ENCODE measurements around the gene TACSTD2. TPM values are rescaled to one million over a fixed set of nuclear protein-coding genes. Genes with fewer than 3 reads are reported as not detected.

The TACSTD2 gene
- total and polyA plus RNA-seq, 2 of the 13 experiments (the other 11 are each of a cell fraction or from before 2014, with no cell fraction given), result not detected

- no peak for ATAC-seq
- CTCF ChIA-PET (ENCODE audit: low intra/inter-chr PET ratio, low total read pairs), result no interaction called here
Measured at GRCh38 chr1:58594546-58594945, 17.5 kb upstream of the TACSTD2 start.

More at GRCh38 chr1:58594546-58594945, 17.5 kb upstream of the TACSTD2 start:
- Histone ChIP-seq H3K27ac (ENCODE audit: extremely low read length, insufficient read depth, low read length) (no peak overlapping the region), H3K27me3 (ENCODE audit: control insufficient read depth in 1 of 2, insufficient read depth in 2 of 2, low read length in 2 of 2) (peaks cover 0 to 2% of the 10 kb centered on the region in 2 experiments; a peak in 1 of 5 replicates), H3K9ac (ENCODE audit: insufficient read depth, low read depth, low read length) (no peak overlapping the region), H3K36me3 (replicated peaks in 1 of 2; ENCODE audit: control insufficient read depth in 1 of 2, insufficient read depth in 2 of 2, low read length in 2 of 2) (no peaks in the 10 kb centered on the region), H2AFZ (ENCODE audit: low read length) (no peak overlapping the region), H3K79me2 (ENCODE audit: insufficient read depth, low read length) (no peaks in the 10 kb centered on the region), H4K20me1 (ENCODE audit: insufficient read depth, low read length) (no peaks in the 10 kb centered on the region), H3K4me1 (ENCODE audit: insufficient read depth, low read length) (no peaks in the 10 kb centered on the region), H3K4me3 (replicated peaks in 1 of 3; ENCODE audit: insufficient read depth in 1 of 3, low read depth in 2 of 3, low read length in 3 of 3) (no peak overlapping the region), H3K9me3 (ENCODE audit: low read length) (no peaks in the 10 kb centered on the region), H3K4me2 (ENCODE audit: low read depth, low read length) (no peak overlapping the region)
- in situ Hi-C loops (cut with HindIII; ENCODE audit: extremely low pct_ligation_motif_present, low pct_unique_long_range_greater_than_20kb) (no loop called here), intact Hi-C loops (cut with micrococcal nuclease; ENCODE audit: unreplicated experiment) (no loop called here)
- FAIRE-seq (no peak), DNase-seq (ENCODE audit: low spot score) (no peak)
- WGBS (ENCODE audit: low lambda C conversion rate), result 0% methylated on average over 1 of the region's 1 CpG
- POLR2A ChIA-PET, result no interaction called here
- BruUV-seq (replicated peaks), result no TSS peak
- TF ChIP-seq NFYB (CRISPR knock-in tag; IDR thresholded peaks at IDR 0.05), result no peak
- TF ChIP-seq PHB2 (IDR thresholded peaks at IDR 0.05; ENCODE audit: partially characterized antibody), result no peak
- no peak for TF ChIP-seq MYPOP (CRISPR knock-in tag; IDR thresholded peaks at IDR 0.05)
- TF ChIP-seq ZNF331 (CRISPR knock-in tag; IDR thresholded peaks at IDR 0.05), result no peak
- no peak for TF ChIP-seq CREB1 (IDR thresholded peaks at IDR 0.05)
- no peak for TF ChIP-seq CREB1 (CRISPR knock-in tag; IDR thresholded peaks at IDR 0.05)
- no peak for TF ChIP-seq TCF7 (IDR thresholded peaks at IDR 0.05; ENCODE audit: low read depth)
- TF ChIP-seq AGO2 (optimal IDR thresholded peaks at IDR 0.05; ENCODE audit: low read depth, low read length), result no peak
- no peak for TF ChIP-seq ELF3 (CRISPR knock-in tag; IDR thresholded peaks at IDR 0.05)
- TF ChIP-seq, protein P1, sequence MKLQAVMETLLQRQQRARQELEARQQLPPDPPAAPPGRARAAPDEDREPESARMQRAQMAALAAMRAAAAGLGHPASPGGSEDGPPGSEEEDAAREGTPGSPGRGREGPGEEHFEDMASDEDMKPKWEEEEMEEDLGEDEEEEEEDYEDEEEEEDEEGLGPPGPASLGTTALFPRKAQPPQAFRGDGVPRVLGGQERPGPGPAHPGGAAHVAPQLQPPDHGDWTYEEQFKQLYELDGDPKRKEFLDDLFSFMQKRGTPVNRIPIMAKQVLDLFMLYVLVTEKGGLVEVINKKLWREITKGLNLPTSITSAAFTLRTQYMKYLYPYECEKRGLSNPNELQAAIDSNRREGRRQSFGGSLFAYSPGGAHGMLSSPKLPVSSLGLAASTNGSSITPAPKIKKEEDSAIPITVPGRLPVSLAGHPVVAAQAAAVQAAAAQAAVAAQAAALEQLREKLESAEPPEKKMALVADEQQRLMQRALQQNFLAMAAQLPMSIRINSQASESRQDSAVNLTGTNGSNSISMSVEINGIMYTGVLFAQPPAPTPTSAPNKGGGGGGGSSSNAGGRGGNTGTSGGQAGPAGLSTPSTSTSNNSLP (IDR thresholded peaks at IDR 0.05; ENCODE audit: low read depth, low read length), result no peak
- TF ChIP-seq TRIM24 (CRISPR knock-in tag; IDR thresholded peaks at IDR 0.05), result no peak
- no peak for TF ChIP-seq RAD21 (CRISPR knock-in tag; IDR thresholded peaks at IDR 0.05)
- TF ChIP-seq RARG (CRISPR knock-in tag; IDR thresholded peaks at IDR 0.05; ENCODE audit: low read depth), result no peak
- no peak for TF ChIP-seq PRPF4 (IDR thresholded peaks at IDR 0.05; ENCODE audit: low read depth, low read length, poor library complexity, severe bottlenecking)
- TF ChIP-seq DNMT3B (CRISPR knock-in tag; conservative IDR thresholded peaks at IDR 0.05), result no peak
- no peak for TF ChIP-seq NFKB2 (CRISPR knock-in tag; IDR thresholded peaks at IDR 0.05; ENCODE audit: borderline replicate concordance)
- TF ChIP-seq ZNF230 (CRISPR knock-in tag; IDR thresholded peaks at IDR 0.05), result no peak
- TF ChIP-seq KLF11 (CRISPR knock-in tag; IDR thresholded peaks at IDR 0.05), result no peak
- no peak for TF ChIP-seq ZNF883 (CRISPR knock-in tag; IDR thresholded peaks at IDR 0.05; ENCODE audit: not compliant biosample characterization)
- TF ChIP-seq HNF4A (CRISPR knock-in tag; IDR thresholded peaks at IDR 0.05), result no peak
- TF ChIP-seq ARNT (IDR thresholded peaks at IDR 0.05), result no peak

Measured in HepG2 (cell line).